ACC112 (cell line): ENCODE data around the gene RNASE13.

Source experiments
- H2AFZ ChIP-seq: fragments of 200-600 bp; sonication (generic); one replicate; pipeline ENCODE4 v1.6.0; 2017; ENCODE audit warnings: antibody characterized with exemption, low read length; ENCODE audit not compliant: unreplicated experiment
- H3K27ac ChIP-seq: fragments of 200-600 bp; sonication (generic); 2 replicates; pipeline ENCODE4 v1.5.1; 2014; ENCODE audit warnings: low read depth, mild to moderate bottlenecking, antibody characterized with exemption, low read length, moderate library complexity
- H3K27me3 ChIP-seq: fragments of 200-600 bp; sonication (generic); 2 replicates; pipeline ENCODE4 v1.6.1; 2014; ENCODE audit warnings: mild to moderate bottlenecking, antibody characterized with exemption, low read length, moderate library complexity, mixed read lengths; ENCODE audit not compliant: insufficient read depth
- H3K36me3 ChIP-seq: fragments of 200-600 bp; sonication (generic); 2 replicates; pipeline ENCODE4 v1.6.1; 2016; ENCODE audit warnings: mild to moderate bottlenecking, antibody characterized with exemption, low read length, moderate library complexity, mixed read lengths; ENCODE audit not compliant: insufficient read depth
- H3K4me1 ChIP-seq: fragments of 200-600 bp; sonication (generic); one replicate; pipeline ENCODE4 v1.6.1; 2016; ENCODE audit warnings: low read length, mixed read lengths; ENCODE audit not compliant: insufficient read depth, unreplicated experiment, control insufficient read depth
- H3K4me3 ChIP-seq: fragments of 200-600 bp; sonication (generic); 2 replicates; pipeline ENCODE4 v1.5.1; 2014; ENCODE audit warnings: mild to moderate bottlenecking, low read depth, low read length
- H3K79me2 ChIP-seq: fragments of 200-600 bp; sonication (generic); one replicate; pipeline ENCODE4 v1.6.0; 2016; ENCODE audit warnings: low read length; ENCODE audit not compliant: control insufficient read depth, unreplicated experiment, insufficient read depth

RNASE13 gene

GRCh38 chr14:21034707-21035106 is at the start of gene RNASE13:
TSS of gene RNASE13 (minus strand) at chr14:21034807. CDS start at chr14:21034288, 519 bp downstream.
- Histone ChIP-seq H3K27ac (no peak within 1 kb of the TSS), H3K4me3 (no peak within 1 kb of the TSS), H3K36me3 (no peaks in the 10 kb centered on the region), H2AFZ (no peak within 1 kb of the TSS), H3K79me2 (no peaks in the 10 kb centered on the region), H3K4me1 (no peaks in the 10 kb centered on the region), H3K27me3 (peaks cover 74% of the 10 kb centered on the region)

GRCh38 chr14:21084396-21084795 is 49.8 kb upstream of the RNASE13 start:
- Histone ChIP-seq H3K4me1 (peaks cover 27% of the 10 kb centered on the region), H3K36me3 (peaks cover 24% of the 10 kb centered on the region), H3K4me3 (no peak overlapping the region), H3K27me3 (no peaks in the 10 kb centered on the region), H3K79me2 (no peaks in the 10 kb centered on the region), H3K27ac (peak overlapping the region; percentile 97; the same call in 1 of the 2 replicates), H2AFZ (no peak overlapping the region)

DNA sequence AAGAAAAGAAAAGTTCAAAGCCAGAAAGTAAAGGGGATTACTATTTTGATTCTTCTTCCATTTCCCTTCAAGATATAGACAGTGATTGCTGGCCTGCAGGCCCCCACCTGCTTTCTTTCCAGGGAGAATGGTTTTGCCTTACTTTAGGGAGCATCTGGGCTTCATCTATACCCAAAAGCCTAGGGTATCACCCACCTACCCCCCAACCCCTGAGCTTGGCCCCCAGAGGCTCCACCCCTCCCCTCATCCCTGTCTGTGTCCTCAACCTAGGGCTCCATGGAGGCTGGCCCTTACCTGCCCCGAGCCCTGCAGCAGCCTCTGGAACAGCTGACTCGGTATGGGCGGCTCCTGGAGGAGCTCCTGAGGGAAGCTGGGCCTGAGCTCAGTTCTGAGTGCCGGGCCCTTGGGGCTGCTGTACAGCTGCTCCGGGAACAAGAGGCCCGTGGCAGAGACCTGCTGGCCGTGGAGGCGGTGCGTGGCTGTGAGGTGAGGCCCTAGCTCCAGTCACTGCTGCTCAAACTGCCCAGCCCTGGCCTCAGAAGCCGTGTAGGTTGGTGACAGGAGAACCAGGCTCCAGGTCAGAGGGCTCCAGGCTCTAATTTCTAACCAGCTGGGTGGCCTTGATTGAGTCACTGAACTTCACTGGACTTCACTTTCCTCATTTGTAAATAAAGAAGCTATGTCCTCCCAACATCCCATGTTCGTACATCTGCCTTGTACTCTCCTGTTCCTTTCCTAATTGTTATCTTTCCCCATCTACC is 49.1 kb upstream of the RNASE13 start:
- no peaks in the 10 kb centered on the region for H3K79me2 ChIP-seq
- H2AFZ ChIP-seq = no peak overlapping the region
- H3K27ac ChIP-seq = peak overlapping the region; percentile 97; the same call in 1 of the 2 replicates
- no peak overlapping the region for H3K4me3 ChIP-seq
- no peaks in the 10 kb centered on the region for H3K27me3 ChIP-seq
- peaks cover 25% of the 10 kb centered on the region for H3K36me3 ChIP-seq
- peaks cover 27% of the 10 kb centered on the region for H3K4me1 ChIP-seq

GRCh38 chr14:21081521-21082142 is 47.0 kb upstream of the RNASE13 start:
- Histone ChIP-seq H3K4me1 (peaks cover 12% of the 10 kb centered on the region), H3K36me3 (peaks cover 24% of the 10 kb centered on the region), H2AFZ (no peak overlapping the region), H3K27me3 (no peaks in the 10 kb centered on the region), H3K4me3 (no peak overlapping the region), H3K27ac (no peak overlapping the region), H3K79me2 (no peaks in the 10 kb centered on the region)

DNA sequence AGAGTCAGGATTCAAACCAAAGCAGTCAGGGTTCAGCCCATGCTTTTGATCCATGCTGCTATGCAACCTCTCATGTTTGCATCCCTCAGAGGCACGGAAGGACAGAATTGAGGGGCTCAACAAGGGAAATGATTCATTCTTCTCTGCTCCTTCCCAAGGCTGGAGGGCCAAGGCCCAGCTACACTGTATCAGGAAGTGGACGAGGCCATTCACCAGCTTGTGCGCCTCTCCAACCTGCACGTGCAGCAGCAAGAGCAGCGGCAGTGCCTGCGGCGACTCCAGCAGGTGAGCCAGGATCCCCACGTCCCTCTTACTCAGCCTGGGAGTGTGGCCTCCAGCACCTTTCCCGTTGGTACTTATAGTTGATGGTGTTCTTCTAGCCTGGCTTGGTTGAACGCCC is 44.1 kb upstream of the RNASE13 start:
- Histone ChIP-seq H3K36me3 (peaks cover 32% of the 10 kb centered on the region), H2AFZ (no peak overlapping the region), H3K79me2 (no peaks in the 10 kb centered on the region), H3K27me3 (no peaks in the 10 kb centered on the region), H3K4me3 (no peak overlapping the region), H3K27ac (no peak overlapping the region), H3K4me1 (no peaks in the 10 kb centered on the region)

DNA sequence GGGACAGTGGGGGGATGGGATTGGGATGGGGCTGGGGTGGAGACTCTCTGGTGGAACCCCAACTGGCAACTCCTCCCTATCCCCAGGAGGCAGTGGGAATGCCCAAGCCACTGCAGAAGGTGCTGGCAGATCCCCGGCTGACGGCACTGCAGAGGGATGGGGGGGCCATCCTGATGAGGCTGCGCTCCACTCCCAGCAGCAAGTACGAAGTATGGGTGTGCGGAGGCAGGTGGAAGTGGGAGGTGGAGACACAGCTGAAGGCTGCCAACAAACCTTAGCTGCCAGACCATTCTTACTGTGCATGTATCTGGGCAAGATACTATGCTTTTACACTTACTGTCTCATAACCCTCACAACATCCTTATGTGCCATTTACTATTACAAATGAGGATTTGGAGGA is 43.7 kb upstream of the RNASE13 start:
- Histone ChIP-seq H2AFZ (no peak overlapping the region), H3K79me2 (no peaks in the 10 kb centered on the region), H3K27me3 (no peaks in the 10 kb centered on the region), H3K27ac (no peak overlapping the region), H3K36me3 (peaks cover 32% of the 10 kb centered on the region), H3K4me3 (no peak overlapping the region), H3K4me1 (no peaks in the 10 kb centered on the region)

DNA sequence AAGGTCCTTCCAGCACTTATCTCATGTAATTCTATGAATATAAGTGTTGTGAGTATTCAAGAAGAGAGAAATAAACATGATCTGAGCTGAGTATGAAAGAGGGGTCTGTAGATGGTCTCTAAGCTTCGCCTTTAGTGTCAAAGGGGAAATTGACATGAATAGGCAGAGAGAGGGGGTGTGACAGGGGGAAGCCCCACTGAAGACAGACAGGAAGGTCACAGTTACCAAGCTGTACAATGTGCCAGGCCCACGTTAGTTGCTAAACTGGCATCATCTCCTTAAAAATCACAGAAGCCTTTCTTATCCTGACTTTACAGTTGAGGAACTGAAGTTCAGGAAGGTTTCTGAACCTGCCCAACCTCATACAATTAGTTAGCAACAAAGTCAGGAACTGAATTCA is 43.1 kb upstream of the RNASE13 start:
- no peak overlapping the region for H2AFZ ChIP-seq

DNA sequence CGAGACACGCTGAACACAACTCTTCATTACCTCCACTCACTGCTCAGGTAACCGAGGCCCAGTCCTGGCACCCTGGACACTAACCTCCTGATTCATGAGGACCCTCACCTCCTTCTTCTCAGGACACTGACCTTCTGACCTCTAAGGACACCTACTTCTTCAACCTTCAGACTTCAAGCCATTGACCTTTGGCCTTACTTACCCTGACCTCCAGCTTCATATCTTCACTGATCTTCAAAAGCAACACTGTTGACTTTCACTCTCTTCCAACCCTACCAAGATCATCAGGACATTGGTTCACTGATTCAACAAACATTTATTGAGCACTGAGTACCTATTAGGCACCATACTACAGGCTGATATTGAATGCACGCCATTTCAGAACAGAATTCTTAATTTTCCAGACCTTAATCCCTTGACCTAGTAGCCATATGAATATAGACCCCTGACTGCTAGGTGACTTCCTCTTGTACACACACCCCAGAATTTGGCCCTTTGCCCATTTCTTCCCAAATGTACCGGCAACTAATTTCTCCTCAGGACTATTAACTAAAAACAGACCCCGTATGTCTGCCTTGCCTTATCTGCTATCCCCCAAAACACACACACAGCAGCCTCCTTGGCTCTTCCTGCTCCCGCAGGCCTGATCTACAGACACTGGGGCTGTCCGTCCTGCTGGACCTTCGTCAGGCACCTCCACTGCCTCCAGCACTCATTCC is 41.3 kb upstream of the RNASE13 start:
- H3K4me1 ChIP-seq = peaks cover 13% of the 10 kb centered on the region
- H3K79me2 ChIP-seq = no peaks in the 10 kb centered on the region
- no peak overlapping the region for H3K27ac ChIP-seq
- H2AFZ ChIP-seq = no peak overlapping the region
- H3K27me3 ChIP-seq = no peaks in the 10 kb centered on the region
- peaks cover 23% of the 10 kb centered on the region for H3K36me3 ChIP-seq
- H3K4me3 ChIP-seq = no peak overlapping the region

More for the DNA sequence above, 43.1 kb upstream of the RNASE13 start:
- Histone ChIP-seq H3K27me3 (no peaks in the 10 kb centered on the region), H3K4me3 (no peak overlapping the region), H3K79me2 (no peaks in the 10 kb centered on the region), H3K4me1 (peaks cover 3% of the 10 kb centered on the region), H3K36me3 (peaks cover 29% of the 10 kb centered on the region), H3K27ac (no peak overlapping the region)

DNA sequence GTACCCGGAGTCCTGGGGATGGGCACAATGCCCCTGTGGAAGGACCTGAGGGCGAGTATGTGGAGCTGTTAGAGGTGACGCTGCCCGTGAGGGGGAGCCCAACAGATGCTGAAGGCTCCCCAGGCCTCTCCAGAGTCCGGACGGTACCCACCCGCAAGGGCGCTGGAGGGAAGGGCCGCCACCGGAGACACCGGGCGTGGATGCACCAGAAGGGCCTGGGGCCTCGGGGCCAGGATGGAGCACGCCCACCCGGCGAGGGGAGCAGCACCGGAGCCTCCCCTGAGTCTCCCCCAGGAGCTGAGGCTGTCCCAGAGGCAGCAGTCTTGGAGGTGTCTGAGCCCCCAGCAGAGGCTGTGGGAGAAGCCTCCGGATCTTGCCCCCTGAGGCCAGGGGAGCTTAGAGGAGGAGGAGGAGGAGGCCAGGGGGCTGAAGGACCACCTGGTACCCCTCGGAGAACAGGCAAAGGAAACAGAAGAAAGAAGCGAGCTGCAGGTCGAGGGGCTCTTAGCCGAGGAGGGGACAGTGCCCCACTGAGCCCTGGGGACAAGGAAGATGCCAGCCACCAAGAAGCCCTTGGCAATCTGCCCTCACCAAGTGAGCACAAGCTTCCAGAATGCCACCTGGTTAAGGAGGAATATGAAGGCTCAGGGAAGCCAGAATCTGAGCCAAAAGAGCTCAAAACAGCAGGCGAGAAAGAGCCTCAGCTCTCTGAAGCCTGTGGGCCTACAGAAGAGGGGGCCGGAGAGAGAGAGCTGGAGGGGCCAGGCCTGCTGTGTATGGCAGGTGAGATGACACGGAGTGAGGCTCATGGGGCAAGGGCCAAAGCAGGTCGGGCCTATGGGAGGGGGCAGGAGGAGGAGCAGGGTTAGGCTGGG is 40.0 kb upstream of the RNASE13 start:
- peaks cover 14% of the 10 kb centered on the region for H3K4me1 ChIP-seq
- H3K79me2 ChIP-seq = peaks cover 4% of the 10 kb centered on the region
- H3K4me3 ChIP-seq = no peak overlapping the region
- H3K36me3 ChIP-seq = peaks cover 16% of the 10 kb centered on the region
- no peak overlapping the region for H2AFZ ChIP-seq
- no peak overlapping the region for H3K27ac ChIP-seq
- H3K27me3 ChIP-seq = no peaks in the 10 kb centered on the region

DNA sequence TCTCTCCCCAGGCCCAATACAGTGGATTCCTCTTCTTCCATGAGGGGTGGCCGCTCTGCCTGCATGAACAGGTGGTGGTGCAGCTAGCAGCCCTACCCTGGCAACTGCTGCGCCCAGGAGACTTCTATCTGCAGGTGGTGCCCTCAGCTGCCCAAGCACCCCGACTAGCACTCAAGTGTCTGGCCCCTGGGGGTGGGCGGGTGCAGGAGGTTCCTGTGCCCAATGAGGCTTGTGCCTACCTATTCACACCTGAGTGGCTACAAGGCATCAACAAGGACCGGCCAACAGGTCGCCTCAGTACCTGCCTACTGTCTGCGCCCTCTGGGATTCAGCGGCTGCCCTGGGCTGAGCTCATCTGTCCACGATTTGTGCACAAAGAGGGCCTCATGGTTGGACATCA is 39.3 kb upstream of the RNASE13 start:
- peaks cover 4% of the 10 kb centered on the region for H3K79me2 ChIP-seq

More for the DNA sequence above, 39.3 kb upstream of the RNASE13 start:
- no peak overlapping the region for H2AFZ ChIP-seq
- peaks cover 10% of the 10 kb centered on the region; the same call in 1 of the 2 replicates for H3K36me3 ChIP-seq
- H3K4me1 ChIP-seq = peaks cover 21% of the 10 kb centered on the region
- H3K27ac ChIP-seq = no peak overlapping the region
- H3K4me3 ChIP-seq = no peak overlapping the region
- H3K27me3 ChIP-seq = no peaks in the 10 kb centered on the region
